GM04504 (cell line): ENCODE data around the gene KSR1.

ENCODE experiments used
- DNase-seq: peaks from one replicate; pipeline ENCODE4 v3.0.0-alpha.2; 2012; ENCODE audit warnings: low read depth

Gene KSR1

DNA sequence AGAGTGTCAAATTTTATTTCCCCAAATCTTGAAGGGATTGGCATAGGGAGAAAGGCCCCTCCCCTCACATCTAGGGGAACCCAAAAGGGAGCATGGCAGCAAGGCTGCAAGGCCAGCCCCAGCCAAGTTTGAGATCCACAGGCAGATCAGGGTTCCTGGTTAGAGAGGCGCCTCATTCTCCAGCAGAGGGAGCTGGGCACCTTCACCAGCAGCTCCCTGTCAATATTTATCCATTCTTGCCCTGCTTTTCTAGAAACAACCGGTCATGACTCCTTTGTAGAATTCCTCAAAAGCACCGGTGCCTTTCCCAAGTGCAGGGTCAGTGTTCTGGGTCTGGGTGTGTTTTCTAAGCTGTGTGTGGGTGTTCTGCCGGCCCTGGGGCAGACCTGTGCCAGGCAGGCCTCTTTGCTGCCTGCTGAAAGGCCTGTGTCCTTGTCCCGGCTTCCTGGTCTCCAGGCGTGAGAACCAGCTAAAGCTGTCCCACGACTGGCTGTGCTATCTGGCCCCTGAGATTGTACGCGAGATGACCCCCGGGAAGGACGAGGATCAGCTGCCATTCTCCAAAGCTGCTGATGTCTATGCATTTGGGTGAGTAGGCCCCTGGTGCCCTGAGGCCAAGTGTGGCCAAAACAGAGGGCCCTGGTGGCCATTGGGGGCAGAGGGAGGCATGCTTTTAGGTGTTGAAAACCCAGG, 153.5 kb downstream of the KSR1 start:
- DNase-seq, result no peak

DNA sequence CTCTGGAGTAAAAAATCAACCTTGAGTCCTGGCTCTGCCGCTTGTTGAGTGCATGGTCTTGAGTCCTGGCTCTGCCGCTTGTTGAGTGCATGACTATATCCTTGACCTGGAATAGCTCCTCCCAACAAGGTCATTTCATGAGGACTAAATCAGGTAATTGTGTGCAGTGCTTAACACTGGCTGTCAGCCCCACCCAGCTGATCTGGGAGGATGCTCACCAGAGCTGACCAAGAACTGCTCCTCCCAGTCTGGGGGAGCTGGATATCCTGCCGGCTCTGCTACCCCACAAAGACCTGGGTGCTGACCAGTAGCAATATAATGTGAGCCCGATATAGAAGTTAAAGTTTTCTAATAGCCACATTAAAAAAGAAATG, 154.0 kb downstream of the KSR1 start:
- no peak for DNase-seq

DNA sequence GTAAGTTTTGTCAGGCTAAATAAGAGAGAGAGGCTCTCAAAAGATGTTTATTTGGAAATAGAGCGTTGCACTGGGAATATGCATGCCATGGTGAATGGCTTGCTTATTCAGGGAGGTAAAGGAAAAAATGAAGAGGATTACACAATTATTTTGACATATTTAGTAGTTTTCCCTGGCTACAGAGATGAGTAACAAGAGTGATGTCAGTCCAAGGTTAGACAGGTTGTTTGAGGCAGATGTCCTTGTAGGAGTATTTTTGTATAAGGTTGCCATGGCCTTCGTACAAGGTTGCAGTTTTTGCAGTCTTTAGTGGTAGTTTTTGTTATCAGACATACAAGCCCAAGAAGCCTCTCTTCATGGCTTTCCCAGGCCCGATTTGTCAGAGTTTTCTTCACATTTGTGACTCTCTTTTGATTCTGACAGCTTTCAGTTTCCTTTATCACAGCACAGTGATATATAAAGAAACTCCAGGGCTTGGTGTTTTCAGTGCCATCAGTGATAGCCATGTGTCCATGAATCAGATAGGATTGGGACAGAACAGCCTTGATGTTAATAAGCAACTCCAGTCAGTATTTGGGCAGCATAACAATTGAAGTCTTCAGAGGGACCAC, 156.0 kb downstream of the KSR1 start:
- DNase-seq, result no peak

DNA sequence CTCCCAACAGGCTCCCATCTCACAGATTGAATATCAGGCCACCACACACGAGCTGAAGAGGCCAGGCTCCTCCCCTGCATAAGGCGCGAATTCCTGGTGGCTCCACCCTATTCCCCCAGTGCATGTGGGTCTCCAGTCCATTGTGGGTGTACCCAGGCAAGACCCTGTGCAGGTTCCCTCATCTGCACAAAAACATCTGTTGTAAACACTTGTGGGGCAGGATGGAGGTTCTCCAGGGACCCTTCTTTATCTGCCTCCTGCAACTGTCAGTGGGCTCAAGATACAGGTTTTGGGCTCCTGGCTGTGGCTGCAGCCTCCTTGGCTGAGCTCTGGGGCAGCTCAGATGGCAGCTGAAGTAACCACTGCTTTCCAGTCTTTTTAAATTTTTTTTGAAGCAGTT, 157.2 kb downstream of the KSR1 start:
- DNase-seq, result no peak

DNA sequence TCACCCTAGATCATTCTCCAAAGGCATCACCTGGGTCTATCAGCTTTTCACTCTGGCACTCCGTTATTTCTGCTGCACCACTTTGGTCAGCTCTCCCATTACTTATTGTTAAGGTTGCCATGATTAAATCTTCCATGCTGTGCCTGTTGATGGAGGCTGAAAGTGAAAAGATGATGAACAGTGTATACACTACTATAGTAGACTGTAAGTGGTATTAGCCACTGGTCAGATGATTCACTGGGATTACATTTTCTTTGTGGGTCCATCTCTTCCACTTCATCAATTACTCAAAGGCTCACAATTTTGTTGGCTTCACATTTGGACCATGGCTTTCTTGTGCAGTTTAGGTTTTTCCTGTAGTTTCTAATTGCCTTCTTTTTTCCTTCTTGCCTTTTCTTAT, 158.9 kb downstream of the KSR1 start:
- no peak for DNase-seq

DNA sequence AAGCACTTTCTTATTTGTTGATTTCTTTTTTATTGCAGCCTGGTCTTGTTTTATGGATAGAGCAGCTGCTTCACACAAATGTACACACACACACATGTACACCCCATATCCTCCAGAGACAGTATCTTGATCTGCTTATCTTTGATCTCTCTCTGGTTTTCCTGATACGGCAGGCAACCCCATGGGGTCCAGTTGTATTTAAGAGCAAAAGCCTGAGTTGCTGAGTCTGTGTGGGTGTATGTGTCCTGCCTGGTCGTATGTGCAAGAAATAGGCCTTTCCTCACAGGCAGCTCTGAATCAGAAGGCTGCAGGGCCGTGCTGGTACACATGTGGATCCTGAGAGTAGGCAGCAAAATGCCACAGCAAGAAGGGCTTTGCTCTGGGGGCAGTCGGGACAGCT, 160.2 kb downstream of the KSR1 start:
- no peak for DNase-seq

GRCh38 chr17:27618417-27618816, 162.2 kb downstream of the KSR1 start:
- DNase-seq, result no peak

GRCh38 chr17:27620721-27621120, 164.5 kb downstream of the KSR1 start:
- no peak for DNase-seq

- DNase-seq, result no peak
Measured at GRCh38 chr17:27621536-27621935, 165.3 kb downstream of the KSR1 start.

DNA sequence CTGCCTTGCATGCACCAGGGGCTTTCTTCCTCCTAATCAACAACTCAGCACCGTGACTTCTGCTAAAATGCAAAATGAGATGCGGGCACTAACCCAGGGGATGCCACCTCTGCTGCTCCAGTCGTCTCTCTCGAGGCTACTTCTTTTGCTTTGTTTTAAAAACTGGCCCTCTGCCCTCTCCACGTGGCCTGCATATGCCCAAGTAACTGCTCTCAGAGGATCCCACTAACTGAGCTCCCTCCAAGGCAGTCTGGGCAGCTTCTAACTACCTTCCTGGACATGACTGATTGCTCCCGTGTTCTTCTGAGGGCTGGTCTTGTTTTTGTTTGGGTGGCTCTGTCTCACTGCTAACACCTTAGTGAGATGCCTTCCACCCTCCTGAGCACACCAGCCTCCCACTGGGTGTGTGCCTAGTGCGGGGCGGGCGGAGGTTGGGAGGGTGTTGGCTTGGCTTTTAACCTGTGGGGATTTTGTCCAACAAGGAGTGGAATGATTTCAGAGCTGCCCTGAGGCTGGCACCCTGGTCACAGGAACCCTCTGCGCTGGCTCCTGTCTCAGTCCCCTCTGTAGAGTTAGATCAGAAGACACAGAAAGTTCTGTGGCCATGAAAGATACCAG, 165.8 kb downstream of the KSR1 start:
- DNase-seq, result no peak

GRCh38 chr17:27622986-27623385, 166.7 kb downstream of the KSR1 start:
- no peak for DNase-seq

DNA sequence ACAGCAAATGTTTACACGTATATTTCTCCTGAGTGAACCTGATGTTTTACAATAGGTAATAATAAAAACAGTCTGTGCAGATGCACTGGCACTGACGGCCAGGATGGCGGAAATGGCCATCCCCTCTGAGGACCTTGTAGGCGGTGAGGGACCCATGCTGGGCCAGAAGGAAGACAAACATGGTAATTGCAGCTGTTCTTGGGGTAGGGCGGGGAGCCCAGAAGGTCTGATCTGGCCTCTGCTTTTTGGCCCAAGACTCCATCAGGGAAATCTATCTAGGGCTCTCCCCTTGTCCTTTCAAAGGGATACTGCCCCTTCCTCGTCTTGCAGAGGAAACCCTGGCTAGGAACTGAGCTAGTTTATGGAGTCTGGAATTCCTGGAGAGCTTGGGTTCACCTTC, 167.4 kb downstream of the KSR1 start:
- no peak for DNase-seq

DNA sequence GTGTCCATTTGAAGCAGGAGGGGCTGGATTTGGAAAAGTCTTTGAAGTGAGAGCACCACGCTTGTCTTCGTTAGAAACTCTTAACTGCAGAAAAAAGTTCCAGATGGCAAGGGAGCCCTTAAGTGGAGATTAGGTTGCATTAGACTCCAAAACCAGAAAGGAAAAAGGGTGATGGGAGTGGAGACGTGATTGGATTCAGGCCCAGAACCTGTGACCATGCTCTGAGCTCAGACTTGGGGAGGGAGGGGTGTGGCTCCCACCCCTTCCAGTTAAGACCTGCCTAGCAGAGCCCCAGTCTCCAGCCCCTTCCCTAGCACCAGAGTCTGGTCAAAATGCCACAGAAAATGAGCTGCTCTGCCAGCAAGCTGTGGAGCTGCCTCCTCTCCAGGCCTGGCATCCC, 168.3 kb downstream of the KSR1 start:
- DNase-seq, result no peak

DNA sequence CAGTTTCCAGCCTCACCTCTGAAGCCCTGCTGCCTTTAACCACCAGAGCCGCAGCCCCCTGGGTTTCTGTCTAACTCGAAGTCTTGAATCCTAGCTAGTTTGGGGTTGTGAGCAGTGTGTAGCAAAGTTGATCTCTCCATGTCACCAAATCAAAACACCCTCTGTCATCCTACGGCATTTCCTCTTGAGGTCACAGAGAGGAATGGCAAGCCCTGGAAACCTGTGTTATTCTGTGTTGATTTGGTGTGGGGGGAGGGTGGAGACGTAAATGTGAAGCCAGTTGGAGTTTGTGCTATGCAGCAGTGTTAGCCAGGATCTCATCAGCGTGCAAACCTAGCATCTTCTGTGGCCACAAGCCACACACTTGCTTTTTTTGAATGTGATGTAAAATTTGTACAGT, 169.6 kb downstream of the KSR1 start:
- DNase-seq, result no peak

DNA sequence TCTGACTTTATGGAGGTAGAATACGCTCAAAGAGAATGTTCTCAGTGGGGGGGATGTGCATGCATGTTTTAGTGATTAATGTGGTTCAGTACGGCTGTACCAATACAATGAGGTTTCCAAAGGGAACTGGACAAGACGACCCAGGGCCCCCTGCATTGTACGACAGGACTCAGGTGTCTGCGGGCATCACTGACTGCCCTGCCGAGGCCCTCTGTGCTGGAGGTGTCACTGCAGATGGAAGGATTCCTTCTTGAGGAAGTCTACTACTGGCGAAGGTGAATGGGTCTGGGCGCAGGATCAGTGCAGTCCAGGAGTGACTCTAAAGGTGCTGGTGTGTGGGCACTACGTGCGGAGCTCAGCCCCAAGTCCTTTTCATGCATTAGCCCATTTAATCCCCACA, 171.3 kb downstream of the KSR1 start:
- no peak for DNase-seq

- no peak for DNase-seq
Measured at GRCh38 chr17:27628376-27628775, 172.1 kb downstream of the KSR1 start.

DNA sequence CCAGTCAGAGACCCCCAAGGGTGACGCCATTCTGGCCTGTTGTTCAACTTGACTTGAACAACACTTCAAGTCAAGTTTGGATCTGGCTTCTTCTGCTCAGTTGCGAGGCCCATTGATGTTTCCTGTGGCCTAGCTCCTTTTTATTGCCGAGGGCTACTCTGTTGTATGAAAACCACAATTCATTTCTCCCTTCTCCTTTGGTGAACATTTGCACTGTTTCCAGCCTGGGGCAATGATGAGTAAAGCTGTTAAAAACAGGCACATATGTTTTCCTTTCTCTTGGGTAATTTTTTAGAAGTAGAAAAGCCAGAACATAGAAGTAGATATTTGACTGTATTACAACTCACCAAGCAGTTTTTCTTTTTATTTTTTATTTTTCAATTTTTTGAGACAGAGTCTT, 173.0 kb downstream of the KSR1 start:
- peak; percentile 67 for DNase-seq

DNA sequence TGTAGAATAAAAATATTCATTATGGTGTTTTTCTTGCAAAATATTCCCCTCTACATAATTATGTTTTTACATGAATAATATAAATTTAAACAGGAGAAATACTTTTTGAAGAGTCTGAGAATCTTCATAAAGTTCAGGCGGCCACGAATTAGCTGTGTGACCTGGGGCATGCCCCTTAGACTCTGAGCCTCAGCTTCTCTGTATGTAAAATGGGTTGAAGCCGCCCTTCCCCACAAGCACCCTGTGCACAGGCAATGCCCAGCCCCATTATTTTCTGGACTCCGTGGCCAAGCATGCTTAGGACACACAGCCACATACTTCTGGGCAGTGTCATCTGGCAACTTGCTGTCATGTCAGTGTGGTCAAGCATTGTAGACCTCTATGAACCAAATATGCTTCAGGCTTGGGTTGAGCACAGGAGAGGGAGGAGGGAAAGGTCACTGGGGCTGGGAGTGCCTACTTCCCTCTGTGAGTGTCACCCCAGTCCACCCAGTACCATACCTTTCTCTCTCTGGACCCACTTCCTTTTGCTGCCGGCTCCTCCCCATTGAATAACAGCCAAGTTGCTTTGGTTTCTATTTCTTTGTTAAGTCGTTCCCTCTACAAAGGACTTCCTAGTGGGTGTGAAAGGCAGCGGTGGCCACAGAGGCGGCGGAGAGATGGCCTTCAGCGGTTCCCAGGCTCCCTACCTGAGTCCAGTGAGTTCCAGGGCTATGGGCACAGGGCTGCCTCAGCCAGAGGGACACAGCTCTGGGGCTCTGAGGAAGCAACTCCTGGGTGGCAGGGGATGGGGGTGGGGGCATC, 174.6 kb downstream of the KSR1 start, which contains the start of gene LGALS9:
Gene LGALS9, plus strand, starts transcription at position 582 of the 804 bp plus-strand sequence. Its CDS starts 78 bp downstream, at position 660.
- peak; percentile 30 for DNase-seq

- DNase-seq, result no peak
Measured at GRCh38 chr17:27631411-27631760, 175.1 kb downstream of the KSR1 start.

DNA sequence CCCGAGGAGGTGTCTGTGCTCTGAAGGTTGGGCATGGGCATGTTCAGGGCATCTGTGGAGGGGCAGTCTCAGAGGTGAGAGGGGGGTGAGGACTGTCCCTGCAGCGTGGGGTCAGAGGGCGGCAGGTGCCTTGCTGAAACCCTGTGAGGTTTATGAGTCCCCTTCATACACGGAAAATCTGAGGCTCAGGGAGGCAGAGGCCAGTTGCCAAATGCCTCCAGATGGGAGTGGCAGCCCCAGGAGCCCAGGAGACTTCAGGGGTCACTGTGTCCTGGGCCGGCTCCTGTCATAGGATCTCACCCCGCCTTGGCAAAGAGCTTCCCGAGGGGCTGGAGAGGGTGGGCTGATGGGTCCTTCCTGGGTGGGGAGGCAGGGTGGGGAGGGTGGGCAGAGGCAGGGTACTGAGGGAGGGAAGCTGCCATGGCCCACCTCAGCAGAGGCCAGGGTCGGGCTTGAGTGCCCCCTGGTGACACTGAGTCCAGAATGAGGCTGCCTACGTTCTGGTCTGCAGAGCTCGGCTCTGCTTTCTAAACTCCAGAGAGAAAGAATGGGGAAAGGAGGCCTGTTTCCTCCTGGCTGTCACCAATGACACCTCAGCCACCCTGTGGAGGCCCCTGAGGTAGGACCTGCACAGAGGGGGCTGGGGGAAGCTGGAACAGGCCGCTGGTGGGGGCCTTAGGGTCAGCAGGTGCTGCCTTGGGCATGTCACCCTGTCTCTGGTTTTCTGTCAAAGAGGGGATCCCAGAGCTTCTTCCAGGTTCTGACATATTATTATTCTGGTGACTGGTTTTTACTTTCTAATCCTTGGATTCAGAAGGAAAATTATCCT, 175.9 kb downstream of the KSR1 start:
- no peak for DNase-seq

DNA sequence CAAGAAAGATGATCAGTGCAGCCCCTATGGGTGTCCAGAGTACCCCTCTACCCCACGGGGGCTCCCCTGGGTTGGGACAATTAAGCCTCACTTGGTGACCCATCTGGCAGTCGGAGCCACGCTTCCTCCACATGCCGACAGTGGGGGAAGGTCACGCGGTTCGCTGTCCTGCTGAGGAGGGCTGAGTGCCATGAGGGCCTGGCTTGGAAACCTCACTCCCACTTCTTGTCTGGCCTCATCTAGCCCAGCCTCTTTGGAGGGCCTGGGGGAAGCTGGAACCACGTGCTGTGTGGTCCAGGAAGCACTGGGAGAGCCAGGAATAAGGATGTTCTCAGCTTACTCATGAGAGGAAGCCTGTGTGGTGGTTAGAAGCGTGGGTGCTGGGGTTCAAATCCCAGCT, 176.5 kb downstream of the KSR1 start:
- peak; percentile 60 for DNase-seq
